GM19452 (cell line): ENCODE data around the gene RAB17.

Experiments
- ATAC-seq: cut with Tn5 transposase; IDR thresholded peaks from one replicate; pipeline ENCODE4 v1.9.1; 2021; ENCODE audit not compliant: unreplicated experiment

RAB17 gene

DNA sequence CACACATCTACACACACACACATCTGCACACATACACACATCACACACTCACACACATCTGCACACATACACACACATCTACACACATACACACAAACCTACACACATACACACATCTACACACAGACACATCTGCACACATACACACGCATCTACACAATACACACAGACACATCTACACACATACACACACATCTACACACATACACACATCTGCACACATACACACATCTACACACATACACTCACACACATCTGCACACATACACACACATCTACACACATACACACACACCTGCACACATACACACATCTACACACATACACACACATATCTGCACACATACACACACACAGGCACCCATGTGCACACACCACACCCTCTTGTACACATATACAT lies 24.6 kb downstream of the RAB17 start:
- ATAC-seq, result no peak

GRCh38 chr2:237564526-237565131 lies 25.9 kb downstream of the RAB17 start:
- no peak for ATAC-seq

DNA sequence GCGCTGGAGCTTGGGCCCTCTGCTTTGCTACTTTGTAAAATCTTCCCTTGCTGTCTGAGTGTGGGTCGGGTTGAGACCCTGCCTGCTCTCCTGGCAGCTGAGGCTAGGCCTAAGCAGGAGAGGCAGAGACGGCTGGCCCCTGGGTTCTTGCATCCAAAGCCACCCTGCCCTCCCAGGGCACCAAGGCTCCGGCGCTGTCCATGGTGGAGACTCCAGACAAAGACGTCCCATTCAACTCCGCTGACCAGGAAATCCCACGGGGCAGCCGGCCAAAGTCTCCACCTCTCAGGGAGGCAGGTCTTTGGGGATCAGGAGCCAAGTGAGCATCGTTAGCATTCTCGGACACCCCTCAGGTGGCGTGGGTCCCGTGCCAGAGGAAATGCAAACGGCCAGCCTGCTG lies 26.7 kb downstream of the RAB17 start:
- no peak for ATAC-seq

GRCh38 chr2:237561221-237561620 lies 29.3 kb downstream of the RAB17 start:
- no peak for ATAC-seq

- ATAC-seq, result no peak
These were observed 31.4 kb downstream of the RAB17 start for GRCh38 chr2:237558961-237559641.

- peak; percentile 31 for ATAC-seq
These were observed 32.9 kb downstream of the RAB17 start for GRCh38 chr2:237557633-237558015.

DNA sequence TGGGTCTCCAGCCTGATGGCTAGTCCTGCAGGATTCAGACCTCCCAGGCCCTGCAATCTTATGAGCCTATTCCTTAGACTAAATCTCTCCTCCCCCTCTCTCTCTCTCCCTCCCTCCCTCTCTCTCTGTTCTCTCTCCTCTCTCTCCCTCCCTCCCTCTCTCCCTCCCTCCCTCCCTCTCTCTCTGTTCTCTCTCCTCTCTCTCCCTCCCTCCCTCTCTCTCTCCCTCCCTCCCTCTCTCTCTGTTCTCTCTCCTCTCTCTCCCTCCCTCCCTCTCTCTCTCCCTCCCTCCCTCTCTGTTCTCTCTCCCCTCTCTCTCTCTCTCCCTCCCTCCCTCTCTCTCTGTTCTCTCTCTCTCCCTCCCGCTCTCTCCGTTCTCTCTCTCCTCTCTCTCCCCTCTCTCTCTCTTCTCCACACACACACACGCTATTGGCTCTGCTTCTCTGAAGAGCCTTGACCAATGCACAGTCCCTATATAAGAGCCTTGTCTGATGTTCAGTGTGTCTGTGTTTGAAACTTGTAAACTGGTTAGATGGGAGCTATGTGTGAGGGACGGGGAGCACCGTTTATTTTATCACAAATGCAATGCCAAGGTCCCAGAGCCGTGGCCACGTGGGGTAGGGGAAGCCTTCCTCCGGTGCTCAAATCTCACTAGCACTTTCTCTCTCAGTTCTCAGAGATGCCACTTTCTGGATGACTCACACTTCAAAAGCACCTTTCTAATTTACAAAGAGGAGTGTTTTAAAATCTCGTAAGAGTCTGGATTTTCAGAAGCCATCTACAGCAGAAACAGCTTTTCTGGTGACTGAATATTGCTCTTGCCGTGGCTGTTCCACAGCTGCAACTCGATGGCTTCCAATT lies 33.5 kb downstream of the RAB17 start:
- peak; percentile 89 for ATAC-seq

GRCh38 chr2:237555560-237555959 lies 35.0 kb downstream of the RAB17 start:
- no peak for ATAC-seq

- no peak for ATAC-seq
These were observed 36.6 kb downstream of the RAB17 start for GRCh38 chr2:237553948-237554347.

DNA sequence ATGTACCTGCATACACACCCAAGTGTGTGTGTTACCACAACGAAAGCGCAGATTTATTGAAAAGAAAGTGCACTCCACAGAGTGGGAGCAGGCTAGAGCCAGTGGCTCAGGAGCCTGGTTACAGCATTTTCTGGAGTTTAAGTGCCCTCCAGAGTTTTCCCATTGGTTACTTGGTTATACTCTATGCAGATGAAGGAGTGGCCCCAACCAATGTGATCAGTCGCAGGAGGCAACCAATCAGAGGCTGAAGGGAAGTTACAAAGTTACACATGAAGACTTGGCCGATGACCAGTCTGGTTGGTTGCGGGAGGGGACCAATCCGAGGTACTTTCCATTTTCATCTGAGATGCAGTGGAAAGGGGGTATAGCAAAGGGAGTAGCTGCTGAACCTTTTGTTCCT lies 37.6 kb downstream of the RAB17 start:
- ATAC-seq, result no peak

GRCh38 chr2:237551071-237551574 lies 39.4 kb downstream of the RAB17 start:
- no peak for ATAC-seq

- no peak for ATAC-seq
These were observed 40.7 kb downstream of the RAB17 start for GRCh38 chr2:237549643-237550415.

GRCh38 chr2:237549216-237549615 lies 41.3 kb downstream of the RAB17 start:
- ATAC-seq, result no peak

- ATAC-seq, result no peak
These were observed 42.6 kb downstream of the RAB17 start for GRCh38 chr2:237547841-237548416.

GRCh38 chr2:237546876-237547395 lies 43.6 kb downstream of the RAB17 start:
- no peak for ATAC-seq

DNA sequence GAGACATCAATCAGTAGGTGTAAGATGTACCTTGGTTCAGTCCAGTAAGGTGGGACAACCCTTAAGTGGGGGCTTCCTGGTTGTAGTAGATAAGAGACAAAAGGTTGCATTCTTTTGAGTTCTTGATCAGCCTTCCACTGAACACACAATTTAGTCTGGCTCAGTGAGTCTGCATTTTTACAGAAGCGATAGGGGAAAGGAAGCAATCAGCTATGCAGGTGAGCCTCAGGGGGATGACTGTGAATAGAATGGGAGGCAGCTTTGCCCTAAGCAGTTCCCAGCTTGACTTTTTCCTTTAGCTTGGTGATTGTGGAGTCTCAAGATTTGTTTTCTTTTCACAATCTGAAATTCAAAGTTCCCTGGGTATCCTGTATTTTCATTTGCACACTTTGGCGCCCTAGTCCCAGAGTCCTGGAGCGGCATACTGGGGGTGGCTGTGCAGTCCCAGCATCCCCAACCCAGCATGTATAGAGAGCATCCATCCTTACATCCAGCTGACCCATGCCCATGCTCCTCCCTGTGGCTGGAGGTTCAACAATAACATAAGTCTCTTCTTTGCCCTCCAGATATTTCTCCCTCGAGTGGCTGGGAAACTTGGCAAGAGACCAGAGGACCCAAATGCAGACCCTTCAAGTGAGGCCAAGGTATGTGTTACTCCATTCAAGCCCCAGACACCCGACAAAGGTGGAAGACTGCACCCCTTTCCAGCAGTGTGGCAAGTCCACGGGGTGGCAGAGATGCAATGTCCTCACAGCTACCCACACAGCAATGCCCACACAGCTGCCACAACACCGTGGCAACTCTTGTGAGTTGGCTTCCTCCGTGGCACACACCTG lies 44.3 kb downstream of the RAB17 start:
- no peak for ATAC-seq

DNA sequence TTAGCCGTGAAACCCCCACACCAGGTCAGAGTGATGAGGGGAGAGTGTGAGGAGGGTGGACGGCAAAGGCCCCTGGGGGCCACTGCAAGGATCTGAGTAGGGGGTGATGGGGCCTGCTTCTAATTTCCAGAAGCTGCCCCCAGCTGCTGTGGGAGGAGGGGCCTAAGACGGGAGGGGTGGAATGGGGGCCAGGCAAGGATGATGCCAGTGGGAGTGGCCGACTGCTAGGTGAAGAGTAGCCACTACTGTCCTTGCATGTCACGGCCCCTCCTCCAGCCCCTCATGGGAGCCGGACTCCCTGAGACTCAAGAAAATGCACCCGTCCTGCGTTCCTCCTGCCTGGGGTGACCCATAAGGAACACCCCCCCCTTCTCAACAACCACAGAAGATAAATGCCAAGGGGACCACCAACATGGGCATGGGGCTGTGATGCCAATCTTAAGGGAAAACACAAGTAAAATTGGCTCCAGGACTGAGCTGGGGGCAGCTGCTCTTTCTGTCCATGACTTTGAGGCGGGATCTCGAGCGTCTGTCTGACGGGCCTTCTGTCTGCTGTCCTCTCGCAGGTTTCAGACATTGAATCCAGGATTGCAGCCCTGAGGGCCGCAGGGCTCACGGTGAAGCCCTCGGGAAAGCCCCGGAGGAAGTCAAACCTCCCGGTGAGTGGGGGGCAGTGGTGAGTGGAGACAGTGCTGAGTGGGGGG lies 48.4 kb downstream of the RAB17 start:
- ATAC-seq, result no peak

DNA sequence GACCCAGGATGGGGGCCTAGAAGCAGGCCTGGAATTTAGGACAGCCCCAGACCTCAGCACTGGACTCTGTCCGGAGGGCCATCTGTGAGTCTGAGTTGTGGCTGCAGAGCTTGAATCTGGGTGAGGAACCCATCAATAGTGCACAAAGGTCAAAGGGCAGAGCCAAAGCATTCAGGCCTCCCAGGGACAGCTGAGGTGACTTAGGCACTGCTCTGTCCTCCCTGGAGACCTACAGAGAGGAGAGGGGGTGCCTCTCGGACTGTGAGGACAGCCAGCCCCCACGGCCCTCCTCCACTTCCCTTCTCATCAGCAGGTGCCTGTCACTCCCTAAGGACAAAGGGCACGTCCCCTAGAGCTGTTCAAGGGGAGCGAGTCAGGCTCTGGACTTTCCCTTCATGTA lies 49.3 kb downstream of the RAB17 start:
- ATAC-seq, result no peak

DNA sequence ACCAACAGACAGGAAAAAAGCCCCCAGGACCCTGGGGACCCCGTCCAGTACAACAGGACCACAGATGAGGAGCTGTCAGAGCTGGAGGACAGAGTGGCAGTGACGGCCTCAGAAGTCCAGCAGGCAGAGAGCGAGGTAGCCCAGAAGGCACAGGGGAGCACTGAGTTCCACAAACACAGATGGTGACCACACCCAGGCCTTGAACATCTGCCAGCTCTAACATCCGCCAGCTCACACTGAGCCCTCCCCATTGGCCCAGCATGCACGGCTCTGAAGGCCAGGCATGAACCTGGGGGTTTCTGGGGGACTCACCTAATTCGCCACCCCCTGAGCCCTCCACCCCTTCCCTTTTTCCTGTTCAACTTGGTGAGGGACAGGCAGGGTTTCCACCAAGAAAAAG lies 49.7 kb downstream of the RAB17 start:
- ATAC-seq, result no peak
